ENCODE data around the gene RNF112. TPM values are rescaled to one million over a fixed set of nuclear protein-coding genes. Genes with fewer than 3 reads are reported as not detected.

RNF112 gene
- total and polyA plus RNA-seq, 2 of the 13 experiments (the other 11 are each of a cell fraction or from before 2014, with no cell fraction given): 0.05 TPM; not detected in 1

DNA sequence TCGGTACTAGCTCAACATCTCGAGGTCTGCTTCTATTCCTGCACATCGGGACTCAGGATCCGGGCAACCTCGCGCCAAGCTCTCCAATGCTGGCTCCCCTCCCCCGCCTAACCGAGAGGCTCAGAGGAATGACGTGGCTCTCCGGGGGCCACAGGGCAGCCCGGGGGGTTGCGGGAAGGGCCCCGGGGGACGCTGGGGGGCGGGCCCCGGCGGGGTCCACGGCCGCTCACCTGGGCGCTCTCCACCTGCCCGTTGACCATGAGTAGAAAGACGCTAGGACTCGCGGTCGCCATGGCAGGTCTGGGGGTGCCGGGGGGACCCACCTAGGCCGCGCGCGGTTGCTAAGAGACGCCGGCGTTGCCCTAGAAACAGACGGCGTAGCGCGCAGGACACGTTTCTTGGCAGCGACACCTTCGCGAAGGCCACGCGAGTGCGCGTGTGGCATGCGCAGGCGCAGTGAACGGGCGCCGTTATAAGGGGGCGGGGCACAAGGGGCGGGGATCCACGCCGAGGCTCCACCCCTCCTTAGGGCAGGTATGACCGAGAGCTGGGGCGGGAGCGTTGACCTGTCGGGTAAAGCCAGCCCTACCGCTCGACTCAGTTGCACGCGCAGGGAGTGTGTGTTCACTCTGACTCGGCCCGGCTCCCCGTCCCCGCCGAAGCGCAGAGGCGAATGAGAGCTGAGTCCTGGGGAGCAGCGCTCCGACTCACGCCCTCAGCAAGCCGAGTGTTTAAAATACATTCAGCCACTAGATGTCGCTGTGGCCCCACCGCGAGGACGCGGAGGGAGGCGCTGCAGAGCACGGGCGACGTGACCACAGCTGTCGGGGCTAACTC lies 48.5 kb upstream of the RNF112 start, which contains the start of gene B9D1 (continued):
- TF ChIP-seq REPIN1 (CRISPR knock-in tag; IDR thresholded peaks at IDR 0.05; ENCODE audit: borderline replicate concordance, low read depth): peak; percentile 78
- no peak for TF ChIP-seq HMG20A (CRISPR knock-in tag; IDR thresholded peaks at IDR 0.05; ENCODE audit: borderline replicate concordance)
- TF ChIP-seq GABPB1 (CRISPR knock-in tag; IDR thresholded peaks at IDR 0.05): peak; percentile 68; the same call in 1 of the 2 replicates
- no peak for TF ChIP-seq ZSCAN29 (CRISPR knock-in tag; conservative IDR thresholded peaks at IDR 0.05)
- TF ChIP-seq ZNF431 (CRISPR knock-in tag; IDR thresholded peaks at IDR 0.05; ENCODE audit: borderline replicate concordance, low read depth): 0 out of 2 replicates have a peak, but pooled peaks have one; percentile 24
- no peak for TF ChIP-seq TBL1XR1 (IDR thresholded peaks at IDR 0.05; ENCODE audit: borderline replicate concordance, low read length, partially characterized antibody)
- TF ChIP-seq PHF20 (CRISPR knock-in tag; IDR thresholded peaks at IDR 0.05): peak; percentile 68; the same call in 1 of the 2 replicates
- TF ChIP-seq EED (CRISPR knock-in tag; IDR thresholded peaks at IDR 0.05): 0 out of 2 replicates have a peak, but pooled peaks have one; percentile 80
- TF ChIP-seq SRSF4 (IDR thresholded peaks at IDR 0.05; ENCODE audit: low read depth, low read length, poor library complexity, severe bottlenecking): no peak
- peak; percentile 50 for TF ChIP-seq HDAC2 (CRISPR knock-in tag; IDR thresholded peaks at IDR 0.05)
- TF ChIP-seq ZNF451 (CRISPR knock-in tag; IDR thresholded peaks at IDR 0.05): peak; percentile 76; the same call in 1 of the 2 replicates
- TF ChIP-seq REXO4 (CRISPR knock-in tag; IDR thresholded peaks at IDR 0.05; ENCODE audit: borderline replicate concordance): no peak
- TF ChIP-seq, protein P1, sequence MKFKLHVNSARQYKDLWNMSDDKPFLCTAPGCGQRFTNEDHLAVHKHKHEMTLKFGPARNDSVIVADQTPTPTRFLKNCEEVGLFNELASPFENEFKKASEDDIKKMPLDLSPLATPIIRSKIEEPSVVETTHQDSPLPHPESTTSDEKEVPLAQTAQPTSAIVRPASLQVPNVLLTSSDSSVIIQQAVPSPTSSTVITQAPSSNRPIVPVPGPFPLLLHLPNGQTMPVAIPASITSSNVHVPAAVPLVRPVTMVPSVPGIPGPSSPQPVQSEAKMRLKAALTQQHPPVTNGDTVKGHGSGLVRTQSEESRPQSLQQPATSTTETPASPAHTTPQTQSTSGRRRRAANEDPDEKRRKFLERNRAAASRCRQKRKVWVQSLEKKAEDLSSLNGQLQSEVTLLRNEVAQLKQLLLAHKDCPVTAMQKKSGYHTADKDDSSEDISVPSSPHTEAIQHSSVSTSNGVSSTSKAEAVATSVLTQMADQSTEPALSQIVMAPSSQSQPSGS (CRISPR knock-in tag; IDR thresholded peaks at IDR 0.05): peak; percentile 71
- TF ChIP-seq, protein P2, sequence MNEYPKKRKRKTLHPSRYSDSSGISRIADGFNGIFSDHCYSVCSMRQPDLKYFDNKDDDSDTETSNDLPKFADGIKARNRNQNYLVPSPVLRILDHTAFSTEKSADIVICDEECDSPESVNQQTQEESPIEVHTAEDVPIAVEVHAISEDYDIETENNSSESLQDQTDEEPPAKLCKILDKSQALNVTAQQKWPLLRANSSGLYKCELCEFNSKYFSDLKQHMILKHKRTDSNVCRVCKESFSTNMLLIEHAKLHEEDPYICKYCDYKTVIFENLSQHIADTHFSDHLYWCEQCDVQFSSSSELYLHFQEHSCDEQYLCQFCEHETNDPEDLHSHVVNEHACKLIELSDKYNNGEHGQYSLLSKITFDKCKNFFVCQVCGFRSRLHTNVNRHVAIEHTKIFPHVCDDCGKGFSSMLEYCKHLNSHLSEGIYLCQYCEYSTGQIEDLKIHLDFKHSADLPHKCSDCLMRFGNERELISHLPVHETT (CRISPR knock-in tag; conservative IDR thresholded peaks at IDR 0.05): no peak
- TF ChIP-seq TAF1 (CRISPR knock-in tag; IDR thresholded peaks at IDR 0.05): peak; percentile 58
- TF ChIP-seq SP4 (CRISPR knock-in tag; IDR thresholded peaks at IDR 0.05): peak; percentile 94
- TF ChIP-seq ZBTB38 (CRISPR knock-in tag; IDR thresholded peaks at IDR 0.05): no peak
- no peak for TF ChIP-seq ELF4 (CRISPR knock-in tag; IDR thresholded peaks at IDR 0.05; ENCODE audit: borderline replicate concordance)
- TF ChIP-seq KLF6 (CRISPR knock-in tag; IDR thresholded peaks at IDR 0.05): peak; percentile 46; the same call in 1 of the 2 replicates
- TF ChIP-seq, protein P3, sequence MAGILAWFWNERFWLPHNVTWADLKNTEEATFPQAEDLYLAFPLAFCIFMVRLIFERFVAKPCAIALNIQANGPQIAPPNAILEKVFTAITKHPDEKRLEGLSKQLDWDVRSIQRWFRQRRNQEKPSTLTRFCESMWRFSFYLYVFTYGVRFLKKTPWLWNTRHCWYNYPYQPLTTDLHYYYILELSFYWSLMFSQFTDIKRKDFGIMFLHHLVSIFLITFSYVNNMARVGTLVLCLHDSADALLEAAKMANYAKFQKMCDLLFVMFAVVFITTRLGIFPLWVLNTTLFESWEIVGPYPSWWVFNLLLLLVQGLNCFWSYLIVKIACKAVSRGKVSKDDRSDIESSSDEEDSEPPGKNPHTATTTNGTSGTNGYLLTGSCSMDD (CRISPR knock-in tag; IDR thresholded peaks at IDR 0.05): no peak
- TF ChIP-seq ZNF768 (CRISPR knock-in tag; IDR thresholded peaks at IDR 0.05): no peak
- TF ChIP-seq SRSF1 (optimal IDR thresholded peaks at IDR 0.05; ENCODE audit: low read depth, low read length): no peak
- no peak for TF ChIP-seq PLRG1 (conservative IDR thresholded peaks at IDR 0.05)

Measured in HepG2 (cell line).